HL-60 (cell line): ENCODE results near the gene FUCA2.

Experiments used
- DNase-seq, 2 experiments: peaks; one replicate each; pipeline ENCODE4 v3.0.0-alpha.2; 2010 to 2020; ENCODE audit warnings: low read depth in 1 of 2, low spot score in 1 of 2
- H3K27ac ChIP-seq: fragments of 250-450 bp; sonication (Bioruptor Pico); replicated peaks from 2 replicates; pipeline ENCODE4 v1.5.1; 2020; ENCODE audit warnings: mild to moderate bottlenecking, moderate library complexity
- H3K27me3 ChIP-seq: fragments of 250-450 bp; sonication (Bioruptor Pico); 2 replicates; pipeline ENCODE4 v1.5.1; 2021; ENCODE audit warnings: mild to moderate bottlenecking, moderate library complexity; ENCODE audit not compliant: insufficient read depth, poor library complexity, severe bottlenecking
- H3K4me3 ChIP-seq: replicated peaks from 2 replicates; pipeline ENCODE4 v1.5.1; 2011; ENCODE audit warnings: mild to moderate bottlenecking, control low read depth, low read length; ENCODE audit not compliant: insufficient read depth
- CTCF ChIP-seq: IDR thresholded peaks from one replicate; pipeline ENCODE4 v1.5.1; 2011; ENCODE audit warnings: low read length, control low read depth, inconsistent platforms; ENCODE audit not compliant: insufficient read depth
- GABPA ChIP-seq: IDR thresholded peaks from 2 replicates; pipeline ENCODE4 v1.6.1; 2012; ENCODE audit warnings: low read depth
- POLR2AphosphoS5 ChIP-seq: IDR thresholded peaks from 2 replicates; pipeline ENCODE4 v1.6.1; 2012; ENCODE audit warnings: low read depth
- SPI1 ChIP-seq: IDR thresholded peaks from 2 replicates; pipeline ENCODE4 v1.6.1; 2012; ENCODE audit warnings: low read depth, mild to moderate bottlenecking, borderline replicate concordance
- TF ChIP-seq, protein P1 (sequence below): IDR thresholded peaks from 2 replicates; pipeline ENCODE4 v1.6.1; 2012; ENCODE audit warnings: low read depth; ENCODE audit not compliant: insufficient replicate concordance

Gene FUCA2

GRCh38 chr6:143531720-143532499 is 20.4 kb upstream of the FUCA2 start:
- DNase-seq: no peak
- no peaks in the 10 kb centered on the region for H3K27me3 ChIP-seq
- no peak overlapping the region for H3K4me3 ChIP-seq
- H3K27ac ChIP-seq: no peak overlapping the region
- TF ChIP-seq POLR2AphosphoS5 (no peak), SPI1 (no peak), CTCF (no peak), GABPA (no peak)
- TF ChIP-seq, protein P1, sequence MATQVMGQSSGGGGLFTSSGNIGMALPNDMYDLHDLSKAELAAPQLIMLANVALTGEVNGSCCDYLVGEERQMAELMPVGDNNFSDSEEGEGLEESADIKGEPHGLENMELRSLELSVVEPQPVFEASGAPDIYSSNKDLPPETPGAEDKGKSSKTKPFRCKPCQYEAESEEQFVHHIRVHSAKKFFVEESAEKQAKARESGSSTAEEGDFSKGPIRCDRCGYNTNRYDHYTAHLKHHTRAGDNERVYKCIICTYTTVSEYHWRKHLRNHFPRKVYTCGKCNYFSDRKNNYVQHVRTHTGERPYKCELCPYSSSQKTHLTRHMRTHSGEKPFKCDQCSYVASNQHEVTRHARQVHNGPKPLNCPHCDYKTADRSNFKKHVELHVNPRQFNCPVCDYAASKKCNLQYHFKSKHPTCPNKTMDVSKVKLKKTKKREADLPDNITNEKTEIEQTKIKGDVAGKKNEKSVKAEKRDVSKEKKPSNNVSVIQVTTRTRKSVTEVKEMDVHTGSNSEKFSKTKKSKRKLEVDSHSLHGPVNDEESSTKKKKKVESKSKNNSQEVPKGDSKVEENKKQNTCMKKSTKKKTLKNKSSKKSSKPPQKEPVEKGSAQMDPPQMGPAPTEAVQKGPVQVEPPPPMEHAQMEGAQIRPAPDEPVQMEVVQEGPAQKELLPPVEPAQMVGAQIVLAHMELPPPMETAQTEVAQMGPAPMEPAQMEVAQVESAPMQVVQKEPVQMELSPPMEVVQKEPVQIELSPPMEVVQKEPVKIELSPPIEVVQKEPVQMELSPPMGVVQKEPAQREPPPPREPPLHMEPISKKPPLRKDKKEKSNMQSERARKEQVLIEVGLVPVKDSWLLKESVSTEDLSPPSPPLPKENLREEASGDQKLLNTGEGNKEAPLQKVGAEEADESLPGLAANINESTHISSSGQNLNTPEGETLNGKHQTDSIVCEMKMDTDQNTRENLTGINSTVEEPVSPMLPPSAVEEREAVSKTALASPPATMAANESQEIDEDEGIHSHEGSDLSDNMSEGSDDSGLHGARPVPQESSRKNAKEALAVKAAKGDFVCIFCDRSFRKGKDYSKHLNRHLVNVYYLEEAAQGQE: no peak

- DNase-seq: no peak
- H3K4me3 ChIP-seq: no peak overlapping the region
- H3K27me3 ChIP-seq: no peaks in the 10 kb centered on the region
- no peak overlapping the region; the same call in 1 of the 2 replicates for H3K27ac ChIP-seq
- TF ChIP-seq POLR2AphosphoS5: no peak
- TF ChIP-seq CTCF: no peak
- TF ChIP-seq, protein P1: no peak
Observed at GRCh38 chr6:143529095-143529494, 17.6 kb upstream of the FUCA2 start.

- Histone ChIP-seq H3K4me3 (no peak overlapping the region), H3K27ac (peak overlapping the region; percentile 36), H3K27me3 (no peaks in the 10 kb centered on the region)
- DNase-seq: peak in 1 of 2 experiments; percentile 64
- TF ChIP-seq SPI1 (no peak), GABPA (no peak), POLR2AphosphoS5 (no peak)
Observed at GRCh38 chr6:143528164-143528811, 16.8 kb upstream of the FUCA2 start.

- no peak for TF ChIP-seq POLR2AphosphoS5
- TF ChIP-seq GABPA: no peak
- TF ChIP-seq, protein P1: no peak
- TF ChIP-seq SPI1: no peak
- no peak for TF ChIP-seq CTCF
- H3K27me3 ChIP-seq: no peaks in the 10 kb centered on the region
- H3K4me3 ChIP-seq: no peak overlapping the region
- DNase-seq: no peak
- H3K27ac ChIP-seq: peak overlapping the region; percentile 36
Observed at GRCh38 chr6:143527677-143528076, 16.2 kb upstream of the FUCA2 start.
